Gastrocnemius medialis (tissue), 4 donors: ENCODE measurements around the gene PLEKHA1.

Source experiments
- CTCF ChIP-seq, 5 experiments: fragments of 450-650 bp in 3 of 5; fragments of 200-600 bp in 2 of 5; sonication (generic) in 2 of 5; IDR thresholded peaks in 4 of 5; conservative IDR thresholded peaks in 1 of 5; 1 replicate in 4 of 5; 2 replicates in 1 of 5; pipeline ENCODE4 v1.5.1; 2016 to 2019; ENCODE audit warnings: antibody characterized with exemption in 5 of 5, mild to moderate bottlenecking in 3 of 5, moderate library complexity in 3 of 5
- POLR2A ChIP-seq, 2 donors: fragments of 450-650 bp; IDR thresholded peaks; one replicate each; pipeline ENCODE4 v1.6.1; 2017; ENCODE audit warnings: antibody characterized with exemption in 2 of 2, mild to moderate bottlenecking in 2 of 2, moderate library complexity in 2 of 2

GRCh38 chr10:122446668-122447423 lies 72.3 kb downstream of the PLEKHA1 start:
- TF ChIP-seq CTCF (IDR thresholded peaks at IDR 0.05 in 4 of 5, conservative IDR thresholded peaks at IDR 0.05 in 1 of 5) (no peak), POLR2A (IDR thresholded peaks at IDR 0.05) (no peak)
